ENCODE measurements around the gene PPOX. TPM values are rescaled to one million over a fixed set of nuclear protein-coding genes. Genes with fewer than 3 reads are reported as not detected.

Gene PPOX
- total RNA-seq, 1 experiment from 2014 or later: 24.2 TPM

GRCh38 chr1:161130266-161130665 is 36.0 kb upstream of the PPOX start (continued):
- TF ChIP-seq REST (IDR thresholded peaks at IDR 0.05; ENCODE audit: low read depth) (no peak), ZFX (IDR thresholded peaks at IDR 0.05) (no peak)

- DNase-seq (ENCODE audit: low read depth, low spot score) (no peak), ATAC-seq (peak; percentile 13)
- TF ChIP-seq POLR2AphosphoS5 (IDR thresholded peaks at IDR 0.05; ENCODE audit: low read depth, low read length): 0 out of 2 replicates have a peak, but pooled peaks have one; percentile 25
- TF ChIP-seq YY1 (IDR thresholded peaks at IDR 0.05; ENCODE audit: extremely low read depth, insufficient replicate concordance, low read depth, low read length): no peak
- Histone ChIP-seq H3K27ac (ENCODE audit: low read depth, low read length) (peak overlapping the region; percentile 91), H3K4me1 (ENCODE audit: control insufficient read depth in 1 of 2, insufficient read depth in 2 of 2, low read length in 2 of 2) (peaks cover 10 to 20% of the 10 kb centered on the region in 2 experiments; a peak in 3 of 4 replicates), H3K9ac (ENCODE audit: low read length) (peak overlapping the region; percentile 81), H3K4me3 (replicated peaks in 1 of 2; ENCODE audit: low read depth in 1 of 2, low read length in 2 of 2) (peak overlapping the region; percentile 81 to 85), H4K20me1 (ENCODE audit: insufficient read depth) (no peaks in the 10 kb centered on the region), H3K79me2 (ENCODE audit: insufficient read depth, low read length) (peaks cover 62% of the 10 kb centered on the region), H2AFZ (ENCODE audit: low read depth, low read length, poor library complexity, severe bottlenecking) (no peak overlapping the region), H3K9me3 (ENCODE audit: control insufficient read depth in 1 of 2, insufficient read depth in 1 of 2, low read depth in 1 of 2, low read length in 2 of 2) (no peaks in the 10 kb centered on the region), H3K4me2 (ENCODE audit: low read length) (peak overlapping the region; percentile 89), H3K27me3 (ENCODE audit: insufficient read depth, low read length) (no peaks in the 10 kb centered on the region), H3K36me3 (ENCODE audit: control insufficient read depth in 1 of 2, insufficient read depth in 2 of 2, low read length in 2 of 2) (peaks cover 16 to 20% of the 10 kb centered on the region in 2 experiments; a peak in 3 of 4 replicates), H3K9me2 (ENCODE audit: insufficient read depth) (no peaks in the 10 kb centered on the region)
- CTCF ChIA-PET: interaction anchor here (1.0 to 1.4 kb wide), 4 partner anchors 14 to 94 kb away, joined by 3 to 7 read pairs (median 4); partner anchors contain the start of genes NIT1, PFDN2, PPOX and TOMM40L
- POLR2A ChIA-PET: interaction anchor here (1.0 to 2.6 kb wide), 12 partner anchors 10 to 134 kb away, joined by 3 to 16 read pairs (median 4); partner anchors contain the start of genes F11R, NIT1, PFDN2 and PPOX
- RAD21 ChIA-PET (ENCODE audit: low non-redundant PET in 1 of 2, low total read pairs in 2 of 2, uncharacterized antibody in 2 of 2, unreplicated experiment in 2 of 2): no interaction called here
- BruUV-seq (replicated peaks): no TSS peak
- intact Hi-C loops (cut with micrococcal nuclease): loop anchor here (2.0 kb wide), 1 partner anchor 13 kb away; the partner anchor contains the start of genes NIT1 and PFDN2
These were observed 34.5 kb upstream of the PPOX start for GRCh38 chr1:161131523-161132409.
